Retinal pigment epithelial cell (primary cell): ENCODE measurements around the gene CABYR.

ENCODE experiments used
- DNase-seq: peaks from one replicate; pipeline ENCODE4 v3.0.0-alpha.2; 2010; ENCODE audit warnings: low read depth
- H3K4me3 ChIP-seq: 2 replicates; pipeline ENCODE4 v1.5.1; 2011; ENCODE audit warnings: mild to moderate bottlenecking, low read length, control low read depth, moderate library complexity
- CTCF ChIP-seq: conservative IDR thresholded peaks from 2 replicates; pipeline ENCODE4 v1.5.1; 2011; ENCODE audit warnings: low read depth, low read length, control low read depth, inconsistent platforms

CABYR gene

GRCh38 chr18:24103320-24104021, 35.4 kb upstream of the CABYR start:
- H3K4me3 ChIP-seq: no peak overlapping the region
- DNase-seq: no peak
- no peak for TF ChIP-seq CTCF

- H3K4me3 ChIP-seq: no peak overlapping the region
- TF ChIP-seq CTCF: no peak
- DNase-seq: no peak
Measured at GRCh38 chr18:24104486-24104885, 34.4 kb upstream of the CABYR start.

- TF ChIP-seq CTCF: no peak
- DNase-seq: no peak
- no peak overlapping the region for H3K4me3 ChIP-seq
Measured at GRCh38 chr18:24108641-24109040, 30.2 kb upstream of the CABYR start.

GRCh38 chr18:24111936-24112335, 26.9 kb upstream of the CABYR start:
- no peak for DNase-seq
- TF ChIP-seq CTCF: peak; percentile 12

GRCh38 chr18:24112464-24112863, 26.4 kb upstream of the CABYR start:
- TF ChIP-seq CTCF: no peak
- no peak overlapping the region for H3K4me3 ChIP-seq
- no peak for DNase-seq

More at GRCh38 chr18:24111936-24112335, 26.9 kb upstream of the CABYR start:
- H3K4me3 ChIP-seq: no peak overlapping the region

GRCh38 chr18:24112874-24113615, 25.8 kb upstream of the CABYR start:
- H3K4me3 ChIP-seq: no peak overlapping the region
- DNase-seq: no peak
- TF ChIP-seq CTCF: no peak
